ENCODE measurements around the gene NLRX1. TPM values are rescaled to one million over a fixed set of nuclear protein-coding genes. Genes with fewer than 3 reads are reported as not detected.

Gene NLRX1
- total RNA-seq, 4 donors from 2014 or later = 16.0 to 27.7 (median 20.5) TPM

GRCh38 chr11:119167933-119168332 lies 592 bp upstream of the NLRX1 start:
- H3K36me3 ChIP-seq = peaks cover 0 to 14% (median 0%) of the 10 kb centered on the region in 3 donors
- no peaks in the 10 kb centered on the region for H3K27me3 ChIP-seq
- H3K4me3 ChIP-seq = no peak overlapping the region
- H3K4me1 ChIP-seq = peaks cover 0 to 20% (median 2%) of the 10 kb centered on the region in 4 donors
- no peaks in the 10 kb centered on the region for H3K9me3 ChIP-seq
- peak overlapping the region in 2 of 4 donors; percentile 91 to 95 for H3K27ac ChIP-seq
- DNase-seq (ENCODE audit: low spot score in 2 of 2) = no peak
- no peak for TF ChIP-seq POLR2A (IDR thresholded peaks at IDR 0.05)
- no peak for TF ChIP-seq EP300 (IDR thresholded peaks at IDR 0.05)
- TF ChIP-seq, protein P1, sequence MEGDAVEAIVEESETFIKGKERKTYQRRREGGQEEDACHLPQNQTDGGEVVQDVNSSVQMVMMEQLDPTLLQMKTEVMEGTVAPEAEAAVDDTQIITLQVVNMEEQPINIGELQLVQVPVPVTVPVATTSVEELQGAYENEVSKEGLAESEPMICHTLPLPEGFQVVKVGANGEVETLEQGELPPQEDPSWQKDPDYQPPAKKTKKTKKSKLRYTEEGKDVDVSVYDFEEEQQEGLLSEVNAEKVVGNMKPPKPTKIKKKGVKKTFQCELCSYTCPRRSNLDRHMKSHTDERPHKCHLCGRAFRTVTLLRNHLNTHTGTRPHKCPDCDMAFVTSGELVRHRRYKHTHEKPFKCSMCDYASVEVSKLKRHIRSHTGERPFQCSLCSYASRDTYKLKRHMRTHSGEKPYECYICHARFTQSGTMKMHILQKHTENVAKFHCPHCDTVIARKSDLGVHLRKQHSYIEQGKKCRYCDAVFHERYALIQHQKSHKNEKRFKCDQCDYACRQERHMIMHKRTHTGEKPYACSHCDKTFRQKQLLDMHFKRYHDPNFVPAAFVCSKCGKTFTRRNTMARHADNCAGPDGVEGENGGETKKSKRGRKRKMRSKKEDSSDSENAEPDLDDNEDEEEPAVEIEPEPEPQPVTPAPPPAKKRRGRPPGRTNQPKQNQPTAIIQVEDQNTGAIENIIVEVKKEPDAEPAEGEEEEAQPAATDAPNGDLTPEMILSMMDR (IDR thresholded peaks at IDR 0.05) = no peak
- 39 to 44% methylated on average over 6 of the region's 6 CpGs for WGBS, 2 donors

DNA sequence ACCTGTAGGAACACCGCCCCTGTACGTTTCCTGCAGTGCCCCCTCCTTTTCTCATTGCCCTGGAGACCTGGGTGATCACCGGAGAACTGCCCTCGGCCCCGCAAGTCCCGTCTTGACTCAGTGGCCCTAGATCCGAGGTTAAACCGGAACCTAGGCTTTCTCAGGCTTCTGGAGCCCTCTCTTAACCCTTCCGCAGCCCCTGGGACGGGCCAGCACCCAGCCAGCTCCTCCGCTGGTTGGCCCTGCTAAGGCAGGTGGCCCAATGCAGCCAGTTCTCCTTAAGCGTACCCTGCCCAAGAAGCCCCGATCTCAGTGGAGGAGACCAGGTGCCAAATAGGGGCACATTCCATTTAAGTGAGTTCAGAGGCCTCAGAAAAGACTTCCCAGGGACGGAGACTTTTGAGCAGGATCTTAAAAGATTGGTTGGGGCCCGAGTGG lies 776 bp downstream of the NLRX1 start:
- H3K4me3 ChIP-seq = peak overlapping the region; percentile 61 to 99 (median 70)
- H3K4me1 ChIP-seq = peaks cover 0 to 20% (median 2%) of the 10 kb centered on the region in 4 donors
- TF ChIP-seq POLR2A (IDR thresholded peaks at IDR 0.05) = no peak
- TF ChIP-seq, protein P1 (IDR thresholded peaks at IDR 0.05) = no peak
- H3K27ac ChIP-seq = peak overlapping the region; percentile 73 to 95 (median 91)
- peaks cover 0 to 28% (median 0%) of the 10 kb centered on the region in 3 donors for H3K36me3 ChIP-seq
- no peaks in the 10 kb centered on the region for H3K27me3 ChIP-seq
- no peaks in the 10 kb centered on the region for H3K9me3 ChIP-seq
- no peak for DNase-seq (ENCODE audit: low spot score in 2 of 2)
- 17 to 22% methylated on average over 14 to 15 of the region's 15 CpGs for WGBS, 2 donors

- no peaks in the 10 kb centered on the region for H3K27me3 ChIP-seq
- WGBS, 2 donors = 66% methylated on average over 2 of the region's 2 CpGs
- DNase-seq (ENCODE audit: low spot score in 2 of 2) = no peak
- no peaks in the 10 kb centered on the region for H3K9me3 ChIP-seq
- H3K36me3 ChIP-seq = peaks cover 0 to 58% (median 0%) of the 10 kb centered on the region in 3 donors
- TF ChIP-seq POLR2A (IDR thresholded peaks at IDR 0.05) = no peak
- TF ChIP-seq EP300 (IDR thresholded peaks at IDR 0.05) = no peak
- TF ChIP-seq, protein P1 (IDR thresholded peaks at IDR 0.05) = no peak
- H3K27ac ChIP-seq = no peak overlapping the region
- peaks cover 0 to 20% (median 2%) of the 10 kb centered on the region in 4 donors for H3K4me1 ChIP-seq
- H3K4me3 ChIP-seq = no peak overlapping the region
These were observed 4.0 kb downstream of the NLRX1 start for GRCh38 chr11:119172513-119172912.

DNA sequence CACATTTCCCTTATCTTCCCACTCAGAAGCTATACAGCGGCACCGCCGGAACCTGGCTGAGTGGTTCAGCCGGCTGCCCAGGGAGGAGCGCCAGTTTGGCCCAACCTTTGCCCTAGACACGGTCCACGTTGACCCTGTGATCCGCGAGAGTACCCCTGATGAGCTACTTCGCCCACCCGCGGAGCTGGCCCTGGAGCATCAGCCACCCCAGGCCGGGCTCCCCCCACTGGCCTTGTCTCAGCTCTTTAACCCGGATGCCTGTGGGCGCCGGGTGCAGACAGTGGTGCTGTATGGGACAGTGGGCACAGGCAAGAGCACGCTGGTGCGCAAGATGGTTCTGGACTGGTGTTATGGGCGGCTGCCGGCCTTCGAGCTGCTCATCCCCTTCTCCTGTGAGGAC lies 4.9 kb downstream of the NLRX1 start:
- DNase-seq (ENCODE audit: low spot score in 2 of 2) = no peak
- Histone ChIP-seq H3K4me3 (no peak overlapping the region), H3K27ac (no peak overlapping the region), H3K36me3 (peaks cover 0 to 66% (median 0%) of the 10 kb centered on the region in 3 donors), H3K9me3 (no peaks in the 10 kb centered on the region), H3K4me1 (peaks cover 0 to 17% (median 2%) of the 10 kb centered on the region in 4 donors), H3K27me3 (no peaks in the 10 kb centered on the region)
- TF ChIP-seq POLR2A (IDR thresholded peaks at IDR 0.05) (no peak), EP300 (IDR thresholded peaks at IDR 0.05) (no peak)
- TF ChIP-seq, protein P1 (IDR thresholded peaks at IDR 0.05) = no peak
- WGBS, 2 donors = 89% methylated on average over 13 to 15 of the region's 21 CpGs

GRCh38 chr11:119175493-119176077 lies 7.1 kb downstream of the NLRX1 start:
- no peaks in the 10 kb centered on the region for H3K9me3 ChIP-seq
- no peak overlapping the region for H3K4me3 ChIP-seq
- no peak for DNase-seq (ENCODE audit: low spot score in 2 of 2)
- 68 to 70% methylated on average over 6 of the region's 6 CpGs for WGBS, 2 donors
- TF ChIP-seq EP300 (IDR thresholded peaks at IDR 0.05) (no peak), POLR2A (IDR thresholded peaks at IDR 0.05) (no peak)
- TF ChIP-seq, protein P1 (IDR thresholded peaks at IDR 0.05) = no peak
- no peak overlapping the region for H3K27ac ChIP-seq
- H3K27me3 ChIP-seq = no peaks in the 10 kb centered on the region
- H3K4me1 ChIP-seq = peaks cover 0 to 5% (median 0%) of the 10 kb centered on the region in 4 donors
- peaks cover 0 to 88% (median 0%) of the 10 kb centered on the region in 3 donors for H3K36me3 ChIP-seq
